ENCODE results near the gene SCAANT1.

Gene SCAANT1

GRCh38 chr3:63911509-63911872, 692 bp downstream of the SCAANT1 start:
- H3K4me2 ChIP-seq (ENCODE audit: low read length), result peak overlapping the region; percentile 85
- peaks cover 33% of the 10 kb centered on the region for H3F3A ChIP-seq (ENCODE audit: control insufficient read depth, insufficient read depth)
- H3K4me1 ChIP-seq (ENCODE audit: control insufficient read depth, low read length), result peaks cover 30% of the 10 kb centered on the region
- no peaks in the 10 kb centered on the region for H3K27me3 ChIP-seq (ENCODE audit: control insufficient read depth, low read length)
- no peak for TF ChIP-seq EZH2phosphoT487 (IDR thresholded peaks at IDR 0.05; ENCODE audit: borderline replicate concordance, low read length)
- TF ChIP-seq, protein P1, sequence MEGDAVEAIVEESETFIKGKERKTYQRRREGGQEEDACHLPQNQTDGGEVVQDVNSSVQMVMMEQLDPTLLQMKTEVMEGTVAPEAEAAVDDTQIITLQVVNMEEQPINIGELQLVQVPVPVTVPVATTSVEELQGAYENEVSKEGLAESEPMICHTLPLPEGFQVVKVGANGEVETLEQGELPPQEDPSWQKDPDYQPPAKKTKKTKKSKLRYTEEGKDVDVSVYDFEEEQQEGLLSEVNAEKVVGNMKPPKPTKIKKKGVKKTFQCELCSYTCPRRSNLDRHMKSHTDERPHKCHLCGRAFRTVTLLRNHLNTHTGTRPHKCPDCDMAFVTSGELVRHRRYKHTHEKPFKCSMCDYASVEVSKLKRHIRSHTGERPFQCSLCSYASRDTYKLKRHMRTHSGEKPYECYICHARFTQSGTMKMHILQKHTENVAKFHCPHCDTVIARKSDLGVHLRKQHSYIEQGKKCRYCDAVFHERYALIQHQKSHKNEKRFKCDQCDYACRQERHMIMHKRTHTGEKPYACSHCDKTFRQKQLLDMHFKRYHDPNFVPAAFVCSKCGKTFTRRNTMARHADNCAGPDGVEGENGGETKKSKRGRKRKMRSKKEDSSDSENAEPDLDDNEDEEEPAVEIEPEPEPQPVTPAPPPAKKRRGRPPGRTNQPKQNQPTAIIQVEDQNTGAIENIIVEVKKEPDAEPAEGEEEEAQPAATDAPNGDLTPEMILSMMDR (IDR thresholded peaks at IDR 0.05; ENCODE audit: low read depth, low read length, poor library complexity, severe bottlenecking), result no peak
- H3K36me3 ChIP-seq (ENCODE audit: control insufficient read depth, low read length), result peaks cover 33% of the 10 kb centered on the region
- no peaks in the 10 kb centered on the region for H3K9me3 ChIP-seq (ENCODE audit: control insufficient read depth, insufficient read depth, low read length)
- H3K79me2 ChIP-seq (ENCODE audit: control insufficient read depth, low read length), result peaks cover 43% of the 10 kb centered on the region
- no peaks in the 10 kb centered on the region for H3K9me2 ChIP-seq (replicated peaks; ENCODE audit: control insufficient read depth, low read length)
- H3K4me3 ChIP-seq (ENCODE audit: low read length), result peak overlapping the region; percentile 79
- peak overlapping the region; percentile 72 for H3K27ac ChIP-seq (ENCODE audit: low read depth, low read length)
- 0 out of 2 replicates have a peak, but pooled peaks cover 3% of the 10 kb centered on the region for H4K20me1 ChIP-seq (ENCODE audit: control insufficient read depth, insufficient read depth, low read depth, low read length)

- Histone ChIP-seq H3K79me2 (ENCODE audit: control insufficient read depth, low read length) (peaks cover 38% of the 10 kb centered on the region), H3K27ac (ENCODE audit: low read depth, low read length) (peak overlapping the region; percentile 72), H3K4me1 (ENCODE audit: control insufficient read depth, low read length) (peaks cover 30% of the 10 kb centered on the region)
Measured at GRCh38 chr3:63910891-63911290, 1.3 kb downstream of the SCAANT1 start.

GRCh38 chr3:63910001-63910400, 2.2 kb downstream of the SCAANT1 start:
- Histone ChIP-seq H3K9me3 (ENCODE audit: control insufficient read depth, insufficient read depth, low read length) (no peaks in the 10 kb centered on the region), H4K20me1 (ENCODE audit: control insufficient read depth, insufficient read depth, low read depth, low read length) (0 out of 2 replicates have a peak, but pooled peaks cover 3% of the 10 kb centered on the region), H3K9me2 (replicated peaks; ENCODE audit: control insufficient read depth, low read length) (no peaks in the 10 kb centered on the region), H3K27me3 (ENCODE audit: control insufficient read depth, low read length) (no peaks in the 10 kb centered on the region), H3K4me2 (ENCODE audit: low read length) (0 out of 2 replicates have a peak overlapping the region, but pooled peaks have one; percentile 85), H3F3A (ENCODE audit: control insufficient read depth, insufficient read depth) (peaks cover 33% of the 10 kb centered on the region), H3K27ac (ENCODE audit: low read depth, low read length) (no peak overlapping the region; the same call in 1 of the 2 replicates), H3K4me1 (ENCODE audit: control insufficient read depth, low read length) (peaks cover 30% of the 10 kb centered on the region), H3K79me2 (ENCODE audit: control insufficient read depth, low read length) (peaks cover 30% of the 10 kb centered on the region), H3K36me3 (ENCODE audit: control insufficient read depth, low read length) (peaks cover 29% of the 10 kb centered on the region), H3K4me3 (ENCODE audit: low read length) (no peak overlapping the region)
- TF ChIP-seq, protein P1 (IDR thresholded peaks at IDR 0.05; ENCODE audit: low read depth, low read length, poor library complexity, severe bottlenecking), result no peak
- no peak for TF ChIP-seq EZH2phosphoT487 (IDR thresholded peaks at IDR 0.05; ENCODE audit: borderline replicate concordance, low read length)

More at GRCh38 chr3:63910891-63911290, 1.3 kb downstream of the SCAANT1 start:
- H3K4me2 ChIP-seq (ENCODE audit: low read length), result peak overlapping the region; percentile 85
- TF ChIP-seq, protein P1 (IDR thresholded peaks at IDR 0.05; ENCODE audit: low read depth, low read length, poor library complexity, severe bottlenecking), result no peak
- no peak for TF ChIP-seq EZH2phosphoT487 (IDR thresholded peaks at IDR 0.05; ENCODE audit: borderline replicate concordance, low read length)
- no peaks in the 10 kb centered on the region for H3K9me3 ChIP-seq (ENCODE audit: control insufficient read depth, insufficient read depth, low read length)
- H4K20me1 ChIP-seq (ENCODE audit: control insufficient read depth, insufficient read depth, low read depth, low read length), result 0 out of 2 replicates have a peak, but pooled peaks cover 3% of the 10 kb centered on the region
- peaks cover 33% of the 10 kb centered on the region for H3K36me3 ChIP-seq (ENCODE audit: control insufficient read depth, low read length)
- H3K4me3 ChIP-seq (ENCODE audit: low read length), result peak overlapping the region; percentile 79
- no peaks in the 10 kb centered on the region for H3K9me2 ChIP-seq (replicated peaks; ENCODE audit: control insufficient read depth, low read length)
- peaks cover 33% of the 10 kb centered on the region for H3F3A ChIP-seq (ENCODE audit: control insufficient read depth, insufficient read depth)
- no peaks in the 10 kb centered on the region for H3K27me3 ChIP-seq (ENCODE audit: control insufficient read depth, low read length)

Measured in DOHH2 (cell line).